ENCODE measurements around the gene DENND2A. TPM values are rescaled to one million over a fixed set of nuclear protein-coding genes. Genes with fewer than 3 reads are reported as not detected.
A peak's percentile ranks its signal among the peaks of the same experiment; 100 is the strongest.
"Not testable (repeated sequence)": the region's sequence is repeated elsewhere in the genome, so short reads cannot be mapped to it uniquely, and the experiment has no call there.

The DENND2A gene
- total and polyA plus RNA-seq, 5 donors, result 8.7 to 16.6 (median 12.1) TPM

DNA sequence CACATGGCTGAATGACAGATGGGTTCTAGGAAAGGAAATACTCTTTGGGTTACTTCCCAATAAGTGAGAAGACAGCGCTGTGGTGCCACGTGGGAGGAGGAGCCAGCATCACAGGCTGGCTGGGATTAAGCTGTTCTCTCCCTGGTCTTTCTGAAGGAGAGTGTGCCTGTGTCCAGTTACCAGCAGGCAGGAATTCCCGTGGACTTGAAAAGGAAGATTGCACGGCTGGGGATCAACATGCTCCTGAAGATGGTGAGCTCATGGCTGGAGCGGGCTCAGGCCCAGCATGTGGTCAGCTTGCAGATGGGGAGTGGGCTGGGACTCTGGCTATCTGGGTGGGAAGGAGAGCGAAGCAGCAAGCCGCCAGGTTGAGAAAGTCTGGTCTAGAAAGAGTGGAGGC, 40.3 kb upstream of the DENND2A start:
- H3K9me3 ChIP-seq (ENCODE audit: control insufficient read depth, low read length), result no peaks in the 10 kb centered on the region
- intact Hi-C loops (cut with DNase I), result no loop called here
- no peak overlapping the region for H3K4me3 ChIP-seq (ENCODE audit: low read length)
- WGBS, result 88% methylated on average over 7 of the region's 7 CpGs
- DNase-seq (no peak), ATAC-seq (no peak)
- no peaks in the 10 kb centered on the region for H3K27me3 ChIP-seq (ENCODE audit: control insufficient read depth, insufficient read depth)
- H3K4me1 ChIP-seq (ENCODE audit: control insufficient read depth, insufficient read depth, low read length), result no peaks in the 10 kb centered on the region
- no peak overlapping the region for H3K27ac ChIP-seq (ENCODE audit: low read length)

DNA sequence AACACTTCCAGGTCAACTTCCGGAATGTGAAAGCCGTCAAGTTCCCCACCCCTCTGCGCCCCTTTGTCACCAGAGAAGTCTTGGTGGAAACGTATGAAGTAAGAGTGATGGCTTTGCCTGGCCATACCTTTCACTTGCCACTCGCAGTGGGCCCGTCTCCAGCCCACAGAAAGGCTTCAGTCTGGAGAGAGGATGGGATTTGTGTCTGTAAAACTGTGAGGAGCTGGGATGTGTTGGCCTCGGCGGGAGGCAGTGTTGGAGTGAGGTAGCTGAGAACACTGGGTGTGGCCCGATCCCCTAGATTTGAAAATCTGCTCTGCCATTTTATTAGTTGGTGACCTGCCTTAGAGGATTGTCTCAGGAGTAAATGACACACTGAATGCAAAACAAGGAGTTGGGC, 38.6 kb upstream of the DENND2A start:
- intact Hi-C loops (cut with DNase I), result no loop called here
- 91% methylated on average over 9 of the region's 9 CpGs for WGBS

DNA sequence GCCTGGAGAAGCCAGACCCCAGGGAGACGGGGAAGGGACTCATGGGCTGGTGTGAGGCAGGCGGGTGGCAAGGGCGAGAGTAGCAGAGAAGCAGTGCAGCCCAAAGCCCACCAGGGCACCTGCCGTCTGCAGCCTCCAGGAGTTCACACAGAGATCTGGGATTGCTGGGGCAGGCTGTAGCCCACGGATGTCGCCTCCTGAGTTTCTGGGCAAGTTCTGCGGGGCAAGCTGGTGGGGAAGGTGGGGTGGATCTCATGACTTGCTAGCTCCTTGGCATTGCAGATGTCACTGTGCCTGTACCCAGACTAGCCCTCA, 38.2 kb upstream of the DENND2A start:
- no peaks in the 10 kb centered on the region for H3K27me3 ChIP-seq (ENCODE audit: control insufficient read depth, insufficient read depth)
- intact Hi-C loops (cut with DNase I), result no loop called here
- ATAC-seq (no peak), DNase-seq (no peak)
- H3K9me3 ChIP-seq (ENCODE audit: control insufficient read depth, low read length), result no peaks in the 10 kb centered on the region
- H3K27ac ChIP-seq (ENCODE audit: low read length), result no peak overlapping the region
- no peak overlapping the region for H3K4me3 ChIP-seq (ENCODE audit: low read length)
- H3K4me1 ChIP-seq (ENCODE audit: control insufficient read depth, insufficient read depth, low read length), result no peaks in the 10 kb centered on the region
- 93% methylated on average over 7 of the region's 7 CpGs for WGBS

More for the DNA sequence above, 38.6 kb upstream of the DENND2A start:
- H3K27ac ChIP-seq (ENCODE audit: low read length), result no peak overlapping the region
- no peaks in the 10 kb centered on the region for H3K4me1 ChIP-seq (ENCODE audit: control insufficient read depth, insufficient read depth, low read length)
- H3K9me3 ChIP-seq (ENCODE audit: control insufficient read depth, low read length), result no peaks in the 10 kb centered on the region
- DNase-seq (no peak), ATAC-seq (no peak)
- no peaks in the 10 kb centered on the region for H3K27me3 ChIP-seq (ENCODE audit: control insufficient read depth, insufficient read depth)
- no peak overlapping the region for H3K4me3 ChIP-seq (ENCODE audit: low read length)

DNA sequence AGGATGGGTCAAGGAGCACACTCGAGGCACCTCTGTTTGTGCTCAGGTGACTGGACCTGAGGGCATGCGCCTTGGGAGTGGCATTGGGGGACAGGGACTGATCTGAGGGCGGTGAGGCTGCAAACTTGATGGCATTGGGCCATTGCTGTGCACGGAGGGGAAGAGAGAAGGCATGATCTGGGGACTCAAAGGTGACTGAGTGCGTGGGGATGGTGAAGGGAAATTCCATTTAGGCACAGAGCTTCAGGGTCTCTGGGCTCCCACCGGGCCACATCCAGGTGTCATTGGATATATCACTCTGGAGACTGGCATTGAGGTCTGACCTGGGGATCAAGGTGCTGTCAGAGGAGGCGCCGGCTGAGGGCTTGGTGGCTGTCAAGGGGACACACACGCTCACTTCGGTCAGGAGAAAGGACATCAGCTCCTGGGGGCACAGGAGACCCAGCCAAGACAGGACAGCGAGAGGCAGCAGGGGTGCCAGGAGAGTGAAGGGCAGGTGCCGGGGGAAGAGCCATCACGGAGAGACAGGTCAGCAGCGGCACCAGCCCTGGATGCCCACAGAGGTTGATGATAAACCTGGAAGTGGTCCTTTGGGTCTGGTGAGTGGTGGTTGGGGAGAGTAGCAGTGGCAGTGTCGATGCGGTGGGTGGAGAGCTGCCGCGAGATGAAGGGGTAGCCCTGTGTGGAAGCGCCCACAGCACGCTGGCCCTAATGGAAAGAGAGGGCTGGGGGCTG, 37.6 kb upstream of the DENND2A start:
- no peaks in the 10 kb centered on the region for H3K4me1 ChIP-seq (ENCODE audit: control insufficient read depth, insufficient read depth, low read length)
- H3K27me3 ChIP-seq (ENCODE audit: control insufficient read depth, insufficient read depth), result no peaks in the 10 kb centered on the region
- intact Hi-C loops (cut with DNase I), result no loop called here
- no peaks in the 10 kb centered on the region for H3K9me3 ChIP-seq (ENCODE audit: control insufficient read depth, low read length)
- no peak overlapping the region for H3K4me3 ChIP-seq (ENCODE audit: low read length)
- no peak for ATAC-seq
- DNase-seq, result peak in 1 of 3 donors; percentile 20
- 92% methylated on average over 20 of the region's 20 CpGs for WGBS
- H3K27ac ChIP-seq (ENCODE audit: low read length), result no peak overlapping the region

DNA sequence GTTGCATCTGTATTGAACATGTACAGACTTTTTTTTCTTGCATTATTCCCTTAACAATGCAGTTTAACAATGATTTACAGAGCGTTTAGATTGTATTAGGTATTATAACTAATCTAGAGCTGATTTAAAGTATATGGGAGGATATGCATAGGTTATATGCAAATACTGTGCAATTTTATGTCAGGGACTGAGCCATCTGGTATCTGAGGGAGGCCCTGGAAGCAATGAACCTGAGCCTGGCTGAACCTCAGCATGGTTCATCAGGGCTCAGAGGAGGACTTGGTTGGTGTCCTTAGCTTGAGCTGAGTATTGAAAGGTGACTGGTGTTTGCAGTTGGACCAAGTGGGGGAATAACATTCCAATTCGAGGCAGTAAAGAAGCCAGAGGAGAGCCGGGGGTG, 36.9 kb upstream of the DENND2A start:
- WGBS, result 94% methylated on average over 3 of the region's 3 CpGs
- Histone ChIP-seq H3K4me3 (ENCODE audit: low read length) (no peak overlapping the region), H3K9me3 (ENCODE audit: control insufficient read depth, low read length) (no peaks in the 10 kb centered on the region), H3K4me1 (ENCODE audit: control insufficient read depth, insufficient read depth, low read length) (no peaks in the 10 kb centered on the region), H3K27me3 (ENCODE audit: control insufficient read depth, insufficient read depth) (no peaks in the 10 kb centered on the region), H3K27ac (ENCODE audit: low read length) (no peak overlapping the region)
- intact Hi-C loops (cut with DNase I), result no loop called here
- DNase-seq (no peak), ATAC-seq (no peak)

DNA sequence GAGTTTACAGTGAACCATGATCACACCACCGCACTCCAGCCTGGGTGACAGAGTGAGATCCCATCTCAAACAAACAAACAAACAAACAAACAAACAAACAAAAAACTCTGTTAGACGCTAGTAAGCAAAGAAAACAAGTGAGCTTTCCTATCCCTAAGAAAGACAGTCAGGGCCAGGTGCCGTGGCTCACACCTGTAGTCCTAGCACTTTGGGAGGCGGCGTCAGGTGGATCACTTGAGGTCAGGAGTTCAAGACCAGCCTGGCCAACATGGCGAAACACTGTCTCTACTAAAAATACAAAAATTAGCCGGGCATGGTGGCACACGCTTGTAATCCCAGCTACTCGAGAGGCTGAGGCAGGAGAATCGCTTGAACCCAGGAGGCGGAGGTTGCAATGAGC, 36.3 kb upstream of the DENND2A start:
- H3K4me1 ChIP-seq (ENCODE audit: control insufficient read depth, insufficient read depth, low read length); H3K4me3 ChIP-seq (ENCODE audit: low read length); H3K27me3 ChIP-seq (ENCODE audit: control insufficient read depth, insufficient read depth); H3K9me3 ChIP-seq (ENCODE audit: control insufficient read depth, low read length); intact Hi-C loops (cut with DNase I); H3K27ac ChIP-seq (ENCODE audit: low read length); ATAC-seq: not testable (repeated sequence)
- peak in 1 of 3 donors; percentile 34 for DNase-seq
- 97% methylated on average over 11 of the region's 11 CpGs for WGBS

DNA sequence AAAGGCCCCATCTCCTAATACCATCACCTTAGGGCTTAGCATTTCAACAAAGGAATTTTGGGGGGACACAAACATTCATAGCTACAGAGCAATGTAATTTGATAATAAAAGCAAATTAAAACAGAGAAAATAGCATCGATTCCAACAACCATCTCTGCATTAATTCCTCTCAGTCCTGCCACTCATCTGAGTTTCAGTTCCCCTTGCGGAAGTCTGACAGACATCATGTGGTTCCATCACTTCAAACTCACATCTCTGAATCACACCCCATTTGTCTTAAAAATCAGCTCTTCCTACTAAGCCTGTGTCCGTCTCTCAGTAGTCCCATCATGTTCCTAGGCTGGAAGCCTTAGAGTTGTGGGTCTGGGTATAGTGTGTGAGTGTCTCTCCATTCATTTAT, 35.7 kb upstream of the DENND2A start:
- Histone ChIP-seq H3K4me1 (ENCODE audit: control insufficient read depth, insufficient read depth, low read length) (no peaks in the 10 kb centered on the region), H3K9me3 (ENCODE audit: control insufficient read depth, low read length) (no peaks in the 10 kb centered on the region), H3K27me3 (ENCODE audit: control insufficient read depth, insufficient read depth) (no peaks in the 10 kb centered on the region), H3K27ac (ENCODE audit: low read length) (no peak overlapping the region), H3K4me3 (ENCODE audit: low read length) (no peak overlapping the region)
- DNase-seq (no peak), ATAC-seq (no peak)
- WGBS, result 85% methylated on average over 3 of the region's 3 CpGs
- intact Hi-C loops (cut with DNase I), result no loop called here

DNA sequence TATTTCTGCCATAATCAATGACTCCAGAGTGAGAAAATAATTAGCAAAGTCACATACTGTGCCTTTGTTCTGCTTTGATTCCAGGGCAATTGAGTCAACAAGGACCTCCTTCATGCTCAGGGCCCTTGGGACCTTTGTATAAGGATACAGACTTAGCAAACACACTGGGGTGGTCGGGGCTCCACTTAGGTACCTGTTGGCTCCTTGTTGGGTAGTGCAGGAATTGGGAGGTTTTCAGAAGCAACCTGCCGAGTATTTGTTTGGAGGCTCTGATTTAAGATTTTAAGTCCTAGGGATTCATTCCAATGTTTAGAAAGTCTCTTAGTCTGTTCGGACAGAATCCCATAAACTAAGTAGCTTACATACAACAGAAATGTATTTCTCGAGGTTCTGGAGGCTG, 35.1 kb upstream of the DENND2A start:
- DNase-seq (no peak), ATAC-seq (no peak)
- no peak overlapping the region for H3K4me3 ChIP-seq (ENCODE audit: low read length)
- intact Hi-C loops (cut with DNase I), result no loop called here
- no peaks in the 10 kb centered on the region for H3K27me3 ChIP-seq (ENCODE audit: control insufficient read depth, insufficient read depth)
- H3K9me3 ChIP-seq (ENCODE audit: control insufficient read depth, low read length), result no peaks in the 10 kb centered on the region
- H3K27ac ChIP-seq (ENCODE audit: low read length), result no peak overlapping the region
- no peaks in the 10 kb centered on the region for H3K4me1 ChIP-seq (ENCODE audit: control insufficient read depth, insufficient read depth, low read length)
- 86% methylated on average over 4 of the region's 4 CpGs for WGBS

DNA sequence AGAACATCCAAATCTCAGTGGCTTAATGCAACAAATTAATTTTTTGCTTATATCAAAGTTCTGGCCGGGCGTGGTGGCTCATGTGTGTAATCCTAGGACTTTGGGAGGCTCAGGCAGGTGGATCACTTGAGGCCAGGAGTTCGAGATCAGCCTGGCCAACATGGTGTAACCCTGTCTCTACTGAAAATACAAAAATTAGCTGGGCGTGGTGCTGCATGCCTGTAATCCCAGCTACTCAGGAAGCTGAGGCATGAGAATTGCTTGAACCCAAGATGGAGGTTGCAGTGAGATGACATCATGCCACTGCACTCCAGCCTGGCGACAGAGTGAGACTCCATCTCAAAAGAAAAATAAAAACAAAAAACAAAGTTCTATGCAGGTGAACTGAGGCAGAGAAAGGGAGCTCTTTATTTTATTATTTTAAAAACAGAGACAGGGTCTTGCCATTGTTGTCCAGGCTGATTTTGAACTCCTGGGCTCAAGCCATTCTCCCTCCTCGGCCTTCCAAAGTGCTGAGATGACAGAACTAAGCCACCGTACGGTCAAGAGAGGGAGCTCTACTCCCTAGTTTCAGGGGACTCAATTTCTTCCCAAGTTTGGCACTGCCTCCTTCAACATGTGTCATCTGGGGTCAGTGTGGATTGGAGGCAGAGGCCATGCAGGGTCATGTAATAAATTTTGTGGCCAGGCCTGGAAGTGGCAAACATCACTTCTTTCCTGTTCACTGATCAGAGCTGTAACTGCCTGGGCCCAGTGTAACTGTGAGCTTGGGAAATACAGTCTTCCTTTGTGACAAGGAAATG, 34.5 kb upstream of the DENND2A start:
- Histone ChIP-seq H3K4me3 (ENCODE audit: low read length) (no peak overlapping the region), H3K27ac (ENCODE audit: low read length) (no peak overlapping the region), H3K9me3 (ENCODE audit: control insufficient read depth, low read length) (no peaks in the 10 kb centered on the region), H3K27me3 (ENCODE audit: control insufficient read depth, insufficient read depth) (no peaks in the 10 kb centered on the region), H3K4me1 (ENCODE audit: control insufficient read depth, insufficient read depth, low read length) (no peaks in the 10 kb centered on the region)
- 59% methylated on average over 8 of the region's 8 CpGs for WGBS
- intact Hi-C loops (cut with DNase I), result no loop called here
- DNase-seq (peak in 1 of 3 donors; percentile 33), ATAC-seq (peak; percentile 52 to 65)

DNA sequence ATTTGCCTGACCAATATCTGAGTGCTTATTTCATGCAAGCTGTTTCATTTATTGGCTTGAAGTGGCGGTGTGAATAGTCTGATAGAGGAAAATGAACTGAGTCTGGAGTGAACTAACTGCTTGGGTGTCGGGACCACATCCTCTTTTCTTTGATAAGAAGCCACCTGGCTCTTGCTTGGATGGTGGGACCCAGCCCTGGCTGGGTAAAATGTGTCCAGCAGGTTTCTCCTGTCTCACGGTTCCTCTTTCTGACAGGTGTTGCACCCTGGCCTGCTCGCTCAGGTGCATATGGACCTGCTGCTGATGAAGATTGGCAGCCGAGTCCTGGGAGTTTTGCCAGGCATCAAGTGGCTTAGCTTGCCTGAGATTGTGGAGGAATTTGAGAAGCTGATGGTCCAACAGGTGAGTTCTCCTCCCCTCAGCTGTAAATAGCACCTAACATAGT, 33.8 kb upstream of the DENND2A start:
- Histone ChIP-seq H3K4me1 (ENCODE audit: control insufficient read depth, insufficient read depth, low read length) (no peaks in the 10 kb centered on the region), H3K27me3 (ENCODE audit: control insufficient read depth, insufficient read depth) (no peaks in the 10 kb centered on the region), H3K27ac (ENCODE audit: low read length) (no peak overlapping the region), H3K4me3 (ENCODE audit: low read length) (no peak overlapping the region), H3K9me3 (ENCODE audit: control insufficient read depth, low read length) (no peaks in the 10 kb centered on the region)
- DNase-seq, result peak in 1 of 3 donors; percentile 54
- intact Hi-C loops (cut with DNase I), result no loop called here
- 79% methylated on average over 5 of the region's 5 CpGs for WGBS
- ATAC-seq, result no peak

DNA sequence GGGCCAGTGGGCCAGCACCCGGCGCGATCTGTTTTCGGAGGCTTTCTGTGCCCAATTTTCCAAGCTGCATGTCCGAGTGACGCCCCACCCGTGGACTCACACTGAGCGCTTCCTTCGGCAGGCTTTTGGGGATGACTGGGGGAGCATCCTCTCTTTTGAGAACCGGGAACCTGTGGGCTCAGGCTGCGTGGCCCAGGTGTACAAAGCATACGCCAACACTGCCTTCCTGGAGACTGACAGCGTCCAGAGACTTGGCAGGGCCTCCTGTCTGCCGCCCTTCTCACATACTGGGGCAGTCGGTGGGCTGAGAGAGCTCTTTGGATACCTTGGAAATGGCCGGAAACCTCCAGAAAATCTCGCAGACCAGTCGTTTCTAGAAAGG, 33.2 kb upstream of the DENND2A start:
- intact Hi-C loops (cut with DNase I), result no loop called here
- Histone ChIP-seq H3K27ac (ENCODE audit: low read length) (no peak overlapping the region), H3K9me3 (ENCODE audit: control insufficient read depth, low read length) (no peaks in the 10 kb centered on the region), H3K27me3 (ENCODE audit: control insufficient read depth, insufficient read depth) (no peaks in the 10 kb centered on the region), H3K4me3 (ENCODE audit: low read length) (peak overlapping the region; percentile 97), H3K4me1 (ENCODE audit: control insufficient read depth, insufficient read depth, low read length) (no peaks in the 10 kb centered on the region)
- ATAC-seq, result peak; percentile 3 to 22
- WGBS, result 34% methylated on average over 18 of the region's 18 CpGs
- DNase-seq, result no peak
